NB4 (cell line): ENCODE results near the gene RIPK4.

Experiments
- DNase-seq: peaks from one replicate; pipeline ENCODE4 v3.0.0; 2010; ENCODE audit warnings: low read depth
- H3K4me3 ChIP-seq: one replicate; pipeline ENCODE4 v1.5.1; 2011; ENCODE audit warnings: mild to moderate bottlenecking, low read depth, low read length, moderate library complexity
- CTCF ChIP-seq: IDR thresholded peaks from one replicate; pipeline ENCODE4 v1.5.1; 2012; ENCODE audit warnings: low read depth, low read length
- MAX ChIP-seq: IDR thresholded peaks from 2 replicates; pipeline ENCODE4 v1.6.1; 2011; ENCODE audit warnings: low read depth, low read length
- MYC ChIP-seq: IDR thresholded peaks from 2 replicates; pipeline ENCODE4 v1.6.1; 2011; ENCODE audit warnings: low read depth, low read length
- POLR2A ChIP-seq: IDR thresholded peaks from 2 replicates; pipeline ENCODE4 v1.6.1; 2011; ENCODE audit warnings: mild to moderate bottlenecking; ENCODE audit not compliant: insufficient read length; ENCODE audit errors: extremely low read depth

The RIPK4 gene

GRCh38 chr21:41711416-41712007, 55.3 kb downstream of the RIPK4 start:
- no peak for DNase-seq
- H3K4me3 ChIP-seq: no peak overlapping the region

GRCh38 chr21:41710823-41711160, 56.1 kb downstream of the RIPK4 start:
- no peak overlapping the region for H3K4me3 ChIP-seq
- no peak for DNase-seq
- TF ChIP-seq MYC (no peak), MAX (no peak)

More at GRCh38 chr21:41711416-41712007, 55.3 kb downstream of the RIPK4 start:
- TF ChIP-seq MYC (no peak), CTCF (no peak), POLR2A (no peak), MAX (no peak)

- DNase-seq: peak; percentile 22
- H3K4me3 ChIP-seq: no peak overlapping the region
- TF ChIP-seq POLR2A: no peak
- no peak for TF ChIP-seq CTCF
- no peak for TF ChIP-seq MYC
Observed at GRCh38 chr21:41709965-41710822, 56.7 kb downstream of the RIPK4 start.

- no peak for DNase-seq
- TF ChIP-seq MAX (no peak), POLR2A (no peak), CTCF (no peak), MYC (no peak)
- no peak overlapping the region for H3K4me3 ChIP-seq
Observed at GRCh38 chr21:41709166-41709565, 57.7 kb downstream of the RIPK4 start.

- no peak for DNase-seq
- no peak for TF ChIP-seq POLR2A
- TF ChIP-seq MAX: no peak
- H3K4me3 ChIP-seq: no peak overlapping the region
Observed at GRCh38 chr21:41707960-41708330, 58.9 kb downstream of the RIPK4 start.

- TF ChIP-seq MAX: no peak
- no peak for TF ChIP-seq CTCF
- TF ChIP-seq MYC: no peak
- no peak for TF ChIP-seq POLR2A
- DNase-seq: no peak
Observed at GRCh38 chr21:41707231-41707959, 59.5 kb downstream of the RIPK4 start.

More at GRCh38 chr21:41707231-41707959, 59.5 kb downstream of the RIPK4 start:
- no peak overlapping the region for H3K4me3 ChIP-seq
